Endothelial cell of umbilical vein (primary cell): ENCODE results near the gene DLGAP4. TPM values are rescaled to one million over a fixed set of nuclear protein-coding genes. Genes with fewer than 3 reads are reported as not detected.

Experiments used
- BruUV-seq: library from RNA; stranded (reverse); fragments of 400-500 nt; replicated peaks from 2 replicates; lab custom pipeline; 2021; lab: Mats Ljungman, UMichigan
- CTCF ChIA-PET: fragments of 300-600, 350-600 bp; sonication (Branson Sonifier 250); formaldehyde crosslinking; loops from one replicate; lab custom pipeline; 2021; ENCODE audit warnings: antibody characterized with exemption, inconsistent platforms; lab: Charles Lee
- POLR2A ChIA-PET: fragments of 300-600, 350-600 bp; sonication (Branson Sonifier 250); formaldehyde crosslinking; loops from one replicate; lab custom pipeline; 2021; ENCODE audit warnings: antibody characterized with exemption, inconsistent platforms; lab: Charles Lee
- DNase-seq: peaks from one replicate; pipeline ENCODE4 v3.0.0-alpha.2; 2011; ENCODE audit warnings: low read depth, low spot score
- FAIRE-seq: peaks from 2 replicates; lab custom pipeline; 2011; peaks lifted over from hg19 to GRCh38; lab: Jason Lieb, UNC
- H2AFZ ChIP-seq: 2 replicates; pipeline ENCODE4 v1.6.0; 2012; ENCODE audit warnings: low read depth, low read length, control low read depth, inconsistent platforms
- H3K27ac ChIP-seq: 2 replicates; pipeline ENCODE4 v1.5.1; 2011; ENCODE audit warnings: low read depth, mild to moderate bottlenecking, control low read depth, low read length, moderate library complexity; ENCODE audit not compliant: insufficient read depth
- H3K27me3 ChIP-seq, 2 experiments: 2 replicates each; pipeline versions ENCODE4 v1.6.0 to v1.6.1; 2011; ENCODE audit warnings: low read length in 2 of 2, mixed read lengths in 1 of 2; ENCODE audit not compliant: control insufficient read depth in 2 of 2, insufficient read depth in 2 of 2
- H3K36me3 ChIP-seq, 2 experiments: 2 replicates in 1 of 2; 3 replicates in 1 of 2; pipeline ENCODE4 v1.5.1; 2011; ENCODE audit warnings: low read length in 2 of 2, mild to moderate bottlenecking in 1 of 2, moderate library complexity in 1 of 2; ENCODE audit not compliant: control insufficient read depth in 2 of 2, insufficient read depth in 2 of 2; ENCODE audit errors: extremely low read depth in 1 of 2
- H3K4me1 ChIP-seq: 3 replicates; pipeline ENCODE4 v1.5.1; 2011; ENCODE audit warnings: mild to moderate bottlenecking, low read length; ENCODE audit not compliant: control insufficient read depth, insufficient read depth; ENCODE audit errors: extremely low read depth
- H3K4me2 ChIP-seq: 2 replicates; pipeline ENCODE4 v1.6.1; 2011; ENCODE audit warnings: low read length, control low read depth, mixed read lengths; ENCODE audit not compliant: insufficient read depth
- H3K4me3 ChIP-seq, 3 experiments: fragments of 200-600 bp in 1 of 3; sonication (generic), shearing (Covaris generic) in 1 of 3; replicated peaks in 1 of 3; 2 replicates each; pipeline ENCODE4 v1.5.1; 2011 to 2016; ENCODE audit warnings: control low read depth in 3 of 3, low read length in 3 of 3, mild to moderate bottlenecking in 2 of 3, inconsistent platforms in 1 of 3, low read depth in 1 of 3, moderate library complexity in 1 of 3; ENCODE audit not compliant: insufficient read depth in 1 of 3
- H3K79me2 ChIP-seq: 2 replicates; pipeline ENCODE4 v1.6.0; 2012; ENCODE audit warnings: low read length, inconsistent platforms; ENCODE audit not compliant: control insufficient read depth, insufficient read depth
- H3K9ac ChIP-seq: replicated peaks from 2 replicates; pipeline ENCODE3; 2011; ENCODE audit warnings: low read length, control low read depth; ENCODE audit not compliant: insufficient read depth; ENCODE audit errors: extremely low read depth
- H3K9me1 ChIP-seq: replicated peaks from 3 replicates; pipeline ENCODE4 v1.6.0; 2011; ENCODE audit warnings: mild to moderate bottlenecking, low read length; ENCODE audit not compliant: control insufficient read depth, insufficient read depth; ENCODE audit errors: extremely low read depth
- H3K9me3 ChIP-seq: replicated peaks from 2 replicates; pipeline ENCODE4 v1.5.1; 2012; ENCODE audit warnings: low read length, inconsistent platforms; ENCODE audit not compliant: control insufficient read depth, insufficient read depth
- H4K20me1 ChIP-seq: replicated peaks from 2 replicates; pipeline ENCODE3; 2011; ENCODE audit warnings: mild to moderate bottlenecking, low read length; ENCODE audit not compliant: control insufficient read depth, insufficient read depth; ENCODE audit errors: extremely low read depth
- EZH2 ChIP-seq: IDR thresholded peaks from 2 replicates; pipeline ENCODE4 v1.6.1; 2012; ENCODE audit warnings: borderline replicate concordance, low read depth, mild to moderate bottlenecking, moderate library complexity, low read length, inconsistent platforms; ENCODE audit not compliant: severe bottlenecking
- FOS ChIP-seq: IDR thresholded peaks from 2 replicates; pipeline ENCODE4 v1.6.1; 2011; ENCODE audit warnings: mild to moderate bottlenecking, low read length, moderate library complexity, borderline replicate concordance; ENCODE audit not compliant: insufficient read depth
- GATA2 ChIP-seq: IDR thresholded peaks from 2 replicates; pipeline ENCODE4 v1.7.0; 2011; ENCODE audit warnings: low read depth, mild to moderate bottlenecking, moderate library complexity, mixed read lengths, low read length; ENCODE audit not compliant: insufficient read length, insufficient read depth
- JUN ChIP-seq: IDR thresholded peaks from 2 replicates; pipeline ENCODE4 v1.6.1; 2011; ENCODE audit warnings: borderline replicate concordance, low read depth; ENCODE audit not compliant: insufficient read length, insufficient read depth
- MYC ChIP-seq: IDR thresholded peaks from one replicate; pipeline ENCODE4 v1.6.1; 2011; ENCODE audit warnings: mild to moderate bottlenecking, low read depth, low read length
- POLR2A ChIP-seq: IDR thresholded peaks from 2 replicates; pipeline ENCODE4 v1.6.1; 2012; ENCODE audit warnings: low read depth, mild to moderate bottlenecking, control low read depth, low read length
- POLR2AphosphoS5 ChIP-seq: IDR thresholded peaks from 2 replicates; pipeline ENCODE4 v1.6.1; 2012; ENCODE audit warnings: low read depth, mild to moderate bottlenecking, control low read depth, low read length, moderate library complexity; ENCODE audit not compliant: insufficient read depth
- dilution Hi-C: fragments of 300-500 bp; cut with MboI; formaldehyde crosslinking; loops from one replicate; pipeline ENCODE4 v1.15.0; 2019; ENCODE audit warnings: low sequenced_read_pairs; ENCODE audit not compliant: extremely low pct_ligation_motif_present
- intact Hi-C: fragments of 100-400 bp; cut with micrococcal nuclease; formaldehyde crosslinking; loops from one replicate; pipeline ENCODE4 v1.10.0; 2022
- polyA plus RNA-seq, 4 experiments: library from polyadenylated mRNA; depleted of rRNA in 3 of 4; stranded (reverse) in 3 of 4; unstranded in 1 of 4; fragments of >200 nt; gene quantifications; 2 replicates each; pipeline versions ENCODE4 v1.2.1 to v1.2.3, GENCODE V29; 2011 to 2012; ENCODE audit warnings: missing spikeins in 1 of 4
- total RNA-seq: library from RNA; stranded (reverse); gene quantifications from 2 replicates; pipeline ENCODE4 v1.2.3, GENCODE V29; 2021
- TF ChIP-seq, protein P1 (sequence below), 2 donors: IDR thresholded peaks; 1 replicate in 1 of 2; 2 replicates in 1 of 2; pipeline ENCODE4 v1.5.1; 2011; ENCODE audit warnings: low read length in 2 of 2, mild to moderate bottlenecking in 2 of 2, moderate library complexity in 2 of 2, control low read depth in 1 of 2, inconsistent platforms in 1 of 2, low read depth in 1 of 2; ENCODE audit not compliant: insufficient read depth in 1 of 2; ENCODE audit errors: extremely low read depth in 1 of 2
- TF ChIP-seq, protein P2 (sequence below): IDR thresholded peaks from 2 replicates; pipeline ENCODE4 v1.6.1; 2011; ENCODE audit not compliant: insufficient read depth, insufficient read length

The DLGAP4 gene
- total and polyA plus RNA-seq, 2 donors (not counting 3 experiments of a cell fraction or from before 2014, with no cell fraction given), result 57.5 to 125 TPM

DNA sequence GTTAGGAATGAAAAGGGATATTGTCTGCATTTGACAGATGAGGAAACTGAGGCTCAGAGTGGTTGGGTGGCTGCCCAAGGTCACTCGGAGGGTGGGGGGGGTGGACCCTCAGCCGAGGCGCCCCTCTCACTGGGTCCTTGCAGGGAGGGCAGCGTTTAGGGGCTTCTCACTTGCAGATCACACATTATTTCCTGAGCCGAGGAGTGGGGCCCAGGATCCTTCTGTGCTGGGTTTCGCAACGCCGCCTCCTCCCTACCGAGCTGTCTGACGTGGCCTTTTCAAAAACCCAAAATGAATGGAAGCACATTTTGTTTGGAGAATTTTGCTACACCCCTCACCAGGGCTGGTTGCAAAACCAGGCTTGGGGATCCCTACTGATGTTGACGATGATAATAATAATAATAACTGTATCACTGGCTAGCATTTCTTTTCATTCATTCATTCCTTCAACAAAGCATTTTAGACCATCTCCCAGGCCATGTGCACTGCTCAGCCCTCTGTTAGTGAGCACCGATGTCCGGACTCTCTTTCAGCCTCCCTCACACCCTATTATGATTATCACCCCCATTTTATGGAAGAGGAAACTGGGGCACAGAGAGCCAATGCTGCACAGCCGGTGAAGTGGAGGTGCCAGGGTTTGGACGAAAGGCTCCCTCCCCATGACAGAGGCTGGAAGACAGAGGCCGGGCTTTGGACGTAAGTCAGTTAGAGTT, 5.2 kb downstream of the DLGAP4 start:
- TF ChIP-seq EZH2 (no peak), GATA2 (no peak), JUN (no peak), FOS (no peak), MYC (no peak), POLR2AphosphoS5 (no peak), POLR2A (no peak)
- TF ChIP-seq, protein P1, sequence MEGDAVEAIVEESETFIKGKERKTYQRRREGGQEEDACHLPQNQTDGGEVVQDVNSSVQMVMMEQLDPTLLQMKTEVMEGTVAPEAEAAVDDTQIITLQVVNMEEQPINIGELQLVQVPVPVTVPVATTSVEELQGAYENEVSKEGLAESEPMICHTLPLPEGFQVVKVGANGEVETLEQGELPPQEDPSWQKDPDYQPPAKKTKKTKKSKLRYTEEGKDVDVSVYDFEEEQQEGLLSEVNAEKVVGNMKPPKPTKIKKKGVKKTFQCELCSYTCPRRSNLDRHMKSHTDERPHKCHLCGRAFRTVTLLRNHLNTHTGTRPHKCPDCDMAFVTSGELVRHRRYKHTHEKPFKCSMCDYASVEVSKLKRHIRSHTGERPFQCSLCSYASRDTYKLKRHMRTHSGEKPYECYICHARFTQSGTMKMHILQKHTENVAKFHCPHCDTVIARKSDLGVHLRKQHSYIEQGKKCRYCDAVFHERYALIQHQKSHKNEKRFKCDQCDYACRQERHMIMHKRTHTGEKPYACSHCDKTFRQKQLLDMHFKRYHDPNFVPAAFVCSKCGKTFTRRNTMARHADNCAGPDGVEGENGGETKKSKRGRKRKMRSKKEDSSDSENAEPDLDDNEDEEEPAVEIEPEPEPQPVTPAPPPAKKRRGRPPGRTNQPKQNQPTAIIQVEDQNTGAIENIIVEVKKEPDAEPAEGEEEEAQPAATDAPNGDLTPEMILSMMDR (IDR thresholded peaks at IDR 0.05; ENCODE audit: extremely low read depth in 1 of 2, insufficient read depth in 1 of 2, low read depth in 1 of 2, low read length in 2 of 2), result no peak
- TF ChIP-seq, protein P2, sequence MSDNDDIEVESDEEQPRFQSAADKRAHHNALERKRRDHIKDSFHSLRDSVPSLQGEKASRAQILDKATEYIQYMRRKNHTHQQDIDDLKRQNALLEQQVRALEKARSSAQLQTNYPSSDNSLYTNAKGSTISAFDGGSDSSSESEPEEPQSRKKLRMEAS, result no peak
- Histone ChIP-seq H3K9me3 (no peaks in the 10 kb centered on the region), H3K36me3 (no peaks in the 10 kb centered on the region), H3K27ac (no peak overlapping the region), H3K4me2 (no peak overlapping the region), H3K4me1 (no peaks in the 10 kb centered on the region), H4K20me1 (no peaks in the 10 kb centered on the region), H3K4me3 (no peak overlapping the region), H2AFZ (no peak overlapping the region), H3K9ac (no peak overlapping the region), H3K27me3 (peaks cover 26 to 29% of the 10 kb centered on the region in 2 experiments), H3K79me2 (no peaks in the 10 kb centered on the region), H3K9me1 (no peaks in the 10 kb centered on the region)
- no TSS peak for BruUV-seq
- ChIA-PET POLR2A (no interaction called here), CTCF (no interaction called here)
- intact Hi-C loops, result no loop called here
- dilution Hi-C loops, result no loop called here
- DNase-seq (no peak), FAIRE-seq (no peak)
